Heart left ventricle (tissue), 13 donors: ENCODE results near the gene PKN3.

Experiments used
- POLR2A ChIP-seq, 2 donors: fragments of 450-650 bp; IDR thresholded peaks; one replicate each; pipeline ENCODE4 v1.6.1; 2017; ENCODE audit warnings: antibody characterized with exemption in 2 of 2, mild to moderate bottlenecking in 2 of 2, moderate library complexity in 2 of 2
- TF ChIP-seq, protein P1 (sequence below), 12 donors: fragments of 200-600 bp; sonication (generic) in 4 of 12; IDR thresholded peaks; one replicate each; pipeline versions ENCODE4 v1.5.0 to v1.8.0; 2018 to 2022; ENCODE audit warnings: antibody characterized with exemption in 12 of 12, mild to moderate bottlenecking in 5 of 12
- donor health status: ischemic (EF 13 %, LVEDD 7.1; RV severe dilation, severe dysfunction).
- donor health status: DM: no; HTN: yes; CAD: no.
- donor health status: DM: no; HTN: no; CAD: no.
- donor health status: ischemic (EF 25% LVEDD 6.9; RV normal size, moderate dysfunction).
- donor health status: ischemic (EF 25% LVEDD 5.7; RV mildly dilated, moderate dysfunction).
- donor health status: ischemic (EF 35%, LVEDD 5.7; RV mildly dilated, moderate dysfunction).
- donor health status: nonischemic (EF 11% LVEDD 7.7; RV severe dilation, severe dysfunction).
- donor health status: DM: yes; HTN: yes; CAD: no.
- donor health status: PGD.
- donor health status: ischemic (EF 29% LVEDD 5.4; RV normal size, mild dysfunction).
- donor health status: nonischemic (EF 23%, LVEDD 6.1; RV moderate dilation, normal function).

DNA sequence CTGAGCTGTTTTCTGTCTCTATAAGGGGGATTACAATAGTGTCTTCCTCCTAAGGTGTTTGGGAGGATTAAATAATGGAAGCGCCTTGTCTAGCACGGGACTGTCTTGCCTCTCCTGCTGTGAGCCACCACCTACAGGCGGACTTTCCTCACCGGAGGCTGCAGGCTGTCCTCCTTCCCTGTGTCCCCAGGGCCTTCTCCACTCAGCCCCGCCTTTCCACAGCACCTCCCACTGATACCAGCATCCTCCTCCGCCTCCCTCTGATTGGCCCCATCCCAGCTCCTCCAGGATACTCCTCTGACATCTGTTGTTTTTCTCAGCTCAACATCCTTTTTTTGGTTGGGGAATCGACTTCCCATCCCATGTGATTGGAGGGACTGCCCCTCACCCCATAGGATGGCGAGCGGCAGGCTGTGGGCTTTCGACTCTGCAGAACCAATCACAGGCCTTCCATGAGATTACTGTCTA is 22.5 kb downstream of the PKN3 start:
- TF ChIP-seq, protein P1, sequence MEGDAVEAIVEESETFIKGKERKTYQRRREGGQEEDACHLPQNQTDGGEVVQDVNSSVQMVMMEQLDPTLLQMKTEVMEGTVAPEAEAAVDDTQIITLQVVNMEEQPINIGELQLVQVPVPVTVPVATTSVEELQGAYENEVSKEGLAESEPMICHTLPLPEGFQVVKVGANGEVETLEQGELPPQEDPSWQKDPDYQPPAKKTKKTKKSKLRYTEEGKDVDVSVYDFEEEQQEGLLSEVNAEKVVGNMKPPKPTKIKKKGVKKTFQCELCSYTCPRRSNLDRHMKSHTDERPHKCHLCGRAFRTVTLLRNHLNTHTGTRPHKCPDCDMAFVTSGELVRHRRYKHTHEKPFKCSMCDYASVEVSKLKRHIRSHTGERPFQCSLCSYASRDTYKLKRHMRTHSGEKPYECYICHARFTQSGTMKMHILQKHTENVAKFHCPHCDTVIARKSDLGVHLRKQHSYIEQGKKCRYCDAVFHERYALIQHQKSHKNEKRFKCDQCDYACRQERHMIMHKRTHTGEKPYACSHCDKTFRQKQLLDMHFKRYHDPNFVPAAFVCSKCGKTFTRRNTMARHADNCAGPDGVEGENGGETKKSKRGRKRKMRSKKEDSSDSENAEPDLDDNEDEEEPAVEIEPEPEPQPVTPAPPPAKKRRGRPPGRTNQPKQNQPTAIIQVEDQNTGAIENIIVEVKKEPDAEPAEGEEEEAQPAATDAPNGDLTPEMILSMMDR (IDR thresholded peaks at IDR 0.05), result peak in 3 of 12 donors; percentile 12 to 18 (median 12)
- TF ChIP-seq POLR2A (IDR thresholded peaks at IDR 0.05), result peak in 1 of 2 donors; percentile 45
